Measurements from ENCODE around the gene TSR3. TPM values are rescaled to one million over a fixed set of nuclear protein-coding genes. Genes with fewer than 3 reads are reported as not detected.

Gene TSR3
- total RNA-seq, 2 donors from 2014 or later = 39.6 to 74.4 TPM

DNA sequence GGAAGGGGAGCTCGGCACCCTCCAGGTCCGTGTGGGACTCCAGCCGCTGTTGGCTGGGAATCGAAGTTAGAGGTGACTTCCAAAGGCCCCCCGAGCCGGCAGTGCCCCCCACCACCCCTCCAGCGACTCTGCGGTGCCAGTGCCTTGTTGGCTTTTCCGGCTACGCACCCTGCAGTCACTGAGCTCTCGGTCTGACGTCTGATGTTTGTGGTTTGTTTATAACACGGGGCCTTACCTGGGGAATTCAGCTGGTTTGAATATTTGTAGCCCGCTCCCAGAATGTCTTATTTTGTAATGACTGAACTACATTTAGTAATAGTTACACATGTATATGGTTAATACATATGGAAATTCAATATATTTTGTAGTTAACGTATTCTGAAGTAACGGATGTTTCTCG lies 25.3 kb downstream of the TSR3 start:
- H3K36me3 ChIP-seq = peaks cover 13% of the 10 kb centered on the region

DNA sequence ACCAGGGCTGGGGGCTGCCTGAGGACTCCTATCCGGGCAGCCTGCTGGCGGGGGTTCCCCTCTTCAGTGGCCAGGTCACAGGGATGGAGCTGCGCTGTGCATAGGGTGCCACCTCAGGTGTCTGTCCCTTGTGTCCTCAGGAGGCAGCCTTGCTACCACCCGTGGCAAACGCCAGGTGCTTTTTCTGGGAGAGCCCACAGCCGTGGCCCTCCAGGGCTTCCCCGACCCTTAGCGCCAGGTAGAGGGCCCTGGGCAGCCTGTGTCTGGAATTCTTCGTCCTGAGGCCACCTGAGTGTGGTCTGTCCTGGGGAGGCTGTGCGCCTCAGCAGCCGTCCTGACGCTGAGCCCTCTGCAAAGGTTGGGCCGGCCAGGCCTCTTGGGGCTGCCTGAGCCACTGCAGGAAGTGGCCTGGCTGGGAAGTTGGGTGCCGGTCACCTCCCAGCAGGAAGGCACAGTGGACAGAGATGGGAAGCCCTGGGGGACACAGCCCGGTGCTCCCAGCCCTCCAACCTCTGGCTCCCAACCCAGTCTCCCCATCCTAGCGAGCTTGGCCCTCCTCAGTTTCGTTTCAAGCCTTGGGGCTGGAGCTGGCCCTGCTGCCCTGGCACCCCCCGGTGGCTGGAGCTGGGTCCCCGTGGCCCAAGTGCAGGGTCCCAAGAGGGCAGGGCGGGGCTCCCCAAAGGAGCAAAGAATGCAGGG lies 25.9 kb downstream of the TSR3 start:
- H3K9me3 ChIP-seq = no peaks in the 10 kb centered on the region
- TF ChIP-seq, protein P1, sequence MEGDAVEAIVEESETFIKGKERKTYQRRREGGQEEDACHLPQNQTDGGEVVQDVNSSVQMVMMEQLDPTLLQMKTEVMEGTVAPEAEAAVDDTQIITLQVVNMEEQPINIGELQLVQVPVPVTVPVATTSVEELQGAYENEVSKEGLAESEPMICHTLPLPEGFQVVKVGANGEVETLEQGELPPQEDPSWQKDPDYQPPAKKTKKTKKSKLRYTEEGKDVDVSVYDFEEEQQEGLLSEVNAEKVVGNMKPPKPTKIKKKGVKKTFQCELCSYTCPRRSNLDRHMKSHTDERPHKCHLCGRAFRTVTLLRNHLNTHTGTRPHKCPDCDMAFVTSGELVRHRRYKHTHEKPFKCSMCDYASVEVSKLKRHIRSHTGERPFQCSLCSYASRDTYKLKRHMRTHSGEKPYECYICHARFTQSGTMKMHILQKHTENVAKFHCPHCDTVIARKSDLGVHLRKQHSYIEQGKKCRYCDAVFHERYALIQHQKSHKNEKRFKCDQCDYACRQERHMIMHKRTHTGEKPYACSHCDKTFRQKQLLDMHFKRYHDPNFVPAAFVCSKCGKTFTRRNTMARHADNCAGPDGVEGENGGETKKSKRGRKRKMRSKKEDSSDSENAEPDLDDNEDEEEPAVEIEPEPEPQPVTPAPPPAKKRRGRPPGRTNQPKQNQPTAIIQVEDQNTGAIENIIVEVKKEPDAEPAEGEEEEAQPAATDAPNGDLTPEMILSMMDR (IDR thresholded peaks at IDR 0.05) = no peak
- no peak for DNase-seq
- no peaks in the 10 kb centered on the region for H3K4me1 ChIP-seq
- H3K4me3 ChIP-seq = no peak overlapping the region
- H3K27me3 ChIP-seq = no peaks in the 10 kb centered on the region
- H3K9ac ChIP-seq (ENCODE audit: low read depth in 2 of 2, low read length in 2 of 2) = no peak overlapping the region
- intact Hi-C loops (cut with DNase I) = no loop called here
- H3K36me3 ChIP-seq = peaks cover 13% of the 10 kb centered on the region
- no peak overlapping the region for H3K27ac ChIP-seq

More for the DNA sequence above, 25.3 kb downstream of the TSR3 start:
- intact Hi-C loops (cut with DNase I) = no loop called here
- no peak overlapping the region for H3K4me3 ChIP-seq
- peaks cover 3% of the 10 kb centered on the region for H3K4me1 ChIP-seq
- H3K9ac ChIP-seq (ENCODE audit: low read depth in 2 of 2, low read length in 2 of 2) = no peak overlapping the region
- TF ChIP-seq, protein P1 (IDR thresholded peaks at IDR 0.05) = no peak
- H3K9me3 ChIP-seq = no peaks in the 10 kb centered on the region
- DNase-seq = no peak
- H3K27me3 ChIP-seq = no peaks in the 10 kb centered on the region
- H3K27ac ChIP-seq = no peak overlapping the region

DNA sequence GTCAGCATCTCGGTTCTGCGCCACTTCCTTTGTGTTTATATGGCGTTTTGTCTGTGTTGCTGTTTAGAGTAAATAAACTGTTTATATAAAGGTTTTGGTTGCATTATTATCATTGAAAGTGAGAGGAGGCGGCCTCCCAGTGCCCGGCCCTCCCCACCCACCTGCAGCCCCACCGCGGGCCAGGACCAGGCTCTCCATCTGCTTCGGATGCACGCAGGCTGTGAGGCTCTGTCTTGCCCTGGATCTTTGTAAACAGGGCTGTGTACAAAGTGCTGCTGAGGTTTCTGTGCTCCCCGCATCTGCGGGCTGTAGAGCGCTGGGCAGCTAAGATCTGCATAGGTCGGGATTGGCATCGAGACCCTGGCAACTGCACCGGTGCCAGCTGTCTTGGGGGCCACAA lies 26.4 kb downstream of the TSR3 start:
- Histone ChIP-seq H3K4me1 (no peaks in the 10 kb centered on the region), H3K27ac (no peak overlapping the region), H3K9ac (ENCODE audit: low read depth in 2 of 2, low read length in 2 of 2) (no peak overlapping the region), H3K4me3 (no peak overlapping the region), H3K27me3 (no peaks in the 10 kb centered on the region), H3K9me3 (no peaks in the 10 kb centered on the region), H3K36me3 (peaks cover 13% of the 10 kb centered on the region)
- TF ChIP-seq, protein P1 (IDR thresholded peaks at IDR 0.05) = no peak
- no peak for DNase-seq
- intact Hi-C loops (cut with DNase I) = no loop called here

DNA sequence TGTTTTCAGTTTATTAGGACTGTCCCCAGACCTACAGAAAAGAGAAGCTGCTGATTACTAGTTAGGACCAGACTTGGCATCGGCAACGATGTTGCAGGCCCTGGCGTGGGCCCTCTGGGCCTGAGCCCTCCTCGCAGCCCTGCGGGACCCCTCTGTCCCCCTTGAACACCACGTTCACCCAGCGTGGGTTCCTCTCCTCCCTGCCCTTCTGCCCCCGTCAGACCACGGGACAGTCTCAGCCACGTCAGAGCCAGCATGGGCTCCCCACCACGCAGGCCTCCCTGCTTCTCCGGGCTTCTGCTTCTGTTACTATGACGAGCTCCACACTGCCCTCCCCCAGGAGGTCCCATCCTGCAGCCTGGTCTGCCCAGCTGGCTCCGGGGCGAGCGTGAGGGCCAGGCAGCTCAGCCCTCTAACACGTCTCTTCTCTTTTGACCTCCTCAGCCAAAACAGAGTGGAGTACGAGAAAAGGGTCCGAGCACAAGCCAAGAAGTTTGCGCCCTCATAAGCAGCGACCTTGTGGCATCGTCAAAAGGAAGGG lies 27.3 kb downstream of the TSR3 start:
- Histone ChIP-seq H3K9me3 (no peaks in the 10 kb centered on the region), H3K27me3 (no peaks in the 10 kb centered on the region), H3K4me3 (no peak overlapping the region), H3K36me3 (peaks cover 20% of the 10 kb centered on the region), H3K4me1 (no peaks in the 10 kb centered on the region), H3K27ac (no peak overlapping the region), H3K9ac (ENCODE audit: low read depth in 2 of 2, low read length in 2 of 2) (no peak overlapping the region)
- DNase-seq = no peak
- intact Hi-C loops (cut with DNase I) = no loop called here
- TF ChIP-seq, protein P1 (IDR thresholded peaks at IDR 0.05) = no peak

DNA sequence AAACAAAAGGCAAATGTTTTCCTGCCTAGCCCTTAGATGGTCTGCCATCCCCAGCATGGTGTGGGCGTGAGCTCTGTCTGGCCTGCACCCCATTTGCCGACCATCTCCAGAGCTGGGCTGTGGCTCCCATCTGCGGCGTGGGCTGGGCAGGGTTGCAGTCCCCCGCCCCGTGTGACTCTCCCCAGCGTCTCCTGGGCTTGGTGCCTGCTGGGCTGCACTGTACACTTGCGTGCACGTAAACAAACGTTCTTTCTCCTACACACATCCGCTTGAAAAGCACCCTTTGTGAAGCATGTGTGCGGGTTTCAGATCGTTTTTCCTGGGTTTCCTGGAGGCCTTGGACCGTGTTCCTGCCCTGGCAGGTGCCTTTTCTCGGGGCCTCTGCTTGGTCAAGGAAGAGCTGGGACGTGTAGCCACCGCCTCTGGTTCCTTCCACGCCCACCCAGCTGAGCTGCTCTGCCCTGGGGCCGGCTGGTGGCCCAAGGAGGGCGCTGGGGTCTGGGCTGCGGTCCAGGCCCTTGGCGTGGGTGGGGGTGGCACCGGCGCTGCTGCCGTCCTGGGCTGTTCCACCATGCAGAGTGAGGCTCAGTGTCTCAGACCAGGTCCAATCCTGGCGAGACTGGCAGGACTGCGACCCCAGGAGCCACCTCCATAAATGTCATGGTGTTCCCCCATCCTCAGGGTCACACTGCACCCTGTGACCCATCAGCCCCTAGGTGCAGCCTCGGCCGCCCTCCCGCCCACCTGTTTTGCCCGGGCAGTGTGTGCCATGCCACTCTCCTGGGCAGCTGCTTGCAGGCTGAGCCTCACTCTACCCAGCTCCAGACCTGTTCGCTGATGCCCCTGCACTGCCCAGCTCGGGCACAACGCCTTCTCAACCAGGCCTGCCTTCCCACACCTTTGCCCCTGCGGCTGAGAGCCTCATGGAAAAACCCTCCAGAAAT lies 28.1 kb downstream of the TSR3 start:
- Histone ChIP-seq H3K36me3 (peaks cover 22% of the 10 kb centered on the region), H3K9ac (ENCODE audit: low read depth in 2 of 2, low read length in 2 of 2) (no peak overlapping the region), H3K27me3 (no peaks in the 10 kb centered on the region), H3K9me3 (no peaks in the 10 kb centered on the region), H3K4me3 (no peak overlapping the region), H3K4me1 (no peaks in the 10 kb centered on the region), H3K27ac (no peak overlapping the region)
- TF ChIP-seq, protein P1 (IDR thresholded peaks at IDR 0.05) = no peak
- intact Hi-C loops (cut with DNase I) = no loop called here
- DNase-seq = no peak
